GM23338 (cell line): ENCODE measurements around the gene DUSP8. TPM values are rescaled to one million over a fixed set of nuclear protein-coding genes. Genes with fewer than 3 reads are reported as not detected.
A peak's percentile ranks its signal among the peaks of the same experiment; 100 is the strongest.

Experiments
- ATAC-seq: fragments of 200-7000 bp; cut with Tn5 transposase; 3 replicates; pipeline ENCODE4 v1.9.1; 2020
- DNase-seq: peaks from one replicate; pipeline ENCODE4 v3.0.0-alpha.2; 2015; ENCODE audit warnings: low spot score
- H2AFZ ChIP-seq: fragments of 200-600 bp; sonication (generic); 2 replicates; pipeline ENCODE4 v1.8.0; 2016; ENCODE audit warnings: antibody characterized with exemption, mild to moderate bottlenecking, moderate library complexity
- H3F3A ChIP-seq: fragments of 200-600 bp; sonication (generic); replicated peaks from 2 replicates; pipeline ENCODE4 v1.8.0; 2017; ENCODE audit warnings: antibody characterized with exemption, mixed run types, low read depth
- H3K27ac ChIP-seq: fragments of 200-600 bp; sonication (generic); 2 replicates; pipeline ENCODE4 v1.6.1; 2016; ENCODE audit warnings: low read depth
- H3K27me3 ChIP-seq: fragments of 200-600 bp; sonication (generic); 2 replicates; pipeline ENCODE4 v1.8.0; 2016; ENCODE audit warnings: mild to moderate bottlenecking, mixed run types, moderate library complexity; ENCODE audit not compliant: insufficient read depth
- H3K36me3 ChIP-seq: fragments of 200-600 bp; sonication (generic); 2 replicates; pipeline ENCODE4 v1.8.0; 2016; ENCODE audit warnings: mild to moderate bottlenecking; ENCODE audit not compliant: insufficient read depth
- H3K4me1 ChIP-seq: fragments of 200-600 bp; sonication (generic); 2 replicates; pipeline ENCODE4 v1.8.0; 2016; ENCODE audit warnings: mild to moderate bottlenecking, moderate library complexity; ENCODE audit not compliant: insufficient read depth
- H3K4me2 ChIP-seq: fragments of 200-600 bp; sonication (generic); 2 replicates; pipeline ENCODE4 v1.7.1; 2017; ENCODE audit warnings: mixed run types
- H3K4me3 ChIP-seq: fragments of 200-600 bp; sonication (generic); 2 replicates; pipeline ENCODE4 v1.6.1; 2016; ENCODE audit warnings: mixed run types
- H3K79me2 ChIP-seq: fragments of 200-600 bp; sonication (generic); replicated peaks from 2 replicates; pipeline ENCODE4 v1.8.0; 2017; ENCODE audit warnings: mild to moderate bottlenecking; ENCODE audit not compliant: insufficient read depth
- H3K9me2 ChIP-seq: fragments of 200-600 bp; sonication (generic); 2 replicates; pipeline ENCODE4 v1.8.0; 2017; ENCODE audit not compliant: insufficient read depth
- H4K20me1 ChIP-seq: fragments of 200-600 bp; sonication (generic); replicated peaks from 2 replicates; pipeline ENCODE4 v1.8.0; 2017; ENCODE audit warnings: mild to moderate bottlenecking; ENCODE audit not compliant: insufficient read depth
- H3K27ac Mint-ChIP-seq: 2 replicates; pipeline ENCODE4 v1.8.0; 2020; ENCODE audit warnings: inconsistent platforms, mild to moderate bottlenecking, moderate library complexity, mixed read lengths
- H3K27me3 Mint-ChIP-seq: 3 replicates; pipeline ENCODE4 v1.8.0; 2022; ENCODE audit warnings: low read depth, mild to moderate bottlenecking, moderate library complexity, mixed read lengths, inconsistent platforms; ENCODE audit not compliant: insufficient read depth, poor library complexity
- H3K36me3 Mint-ChIP-seq: 3 replicates; pipeline ENCODE4 v1.8.0; 2021; ENCODE audit warnings: low read depth, mild to moderate bottlenecking, inconsistent platforms, moderate library complexity, mixed read lengths
- H3K4me1 Mint-ChIP-seq: 3 replicates; pipeline ENCODE4 v1.8.0; 2020; ENCODE audit warnings: mild to moderate bottlenecking, inconsistent platforms, mixed read lengths
- H3K4me3 Mint-ChIP-seq: 3 replicates; pipeline ENCODE4 v1.8.0; 2021; ENCODE audit warnings: moderate library complexity, mild to moderate bottlenecking, inconsistent platforms, mixed read lengths
- H3K9me3 Mint-ChIP-seq: 3 replicates; pipeline ENCODE4 v1.8.0; 2020; ENCODE audit warnings: moderate library complexity, mild to moderate bottlenecking, inconsistent platforms, mixed read lengths
- CREB1 ChIP-seq: fragments of 250-450 bp; sonication (Bioruptor Pico); IDR thresholded peaks from 2 replicates; pipeline ENCODE4 v1.5.0; 2020; ENCODE audit warnings: low read depth, mild to moderate bottlenecking, moderate library complexity
- EZH2phosphoT487 ChIP-seq: fragments of 200-600 bp; sonication (generic); IDR thresholded peaks from one replicate; pipeline ENCODE4 v1.8.1; 2018; ENCODE audit warnings: antibody characterized with exemption; ENCODE audit not compliant: unreplicated experiment
- JUNB ChIP-seq: IDR thresholded peaks from one replicate; pipeline ENCODE4 v1.6.1; 2016; ENCODE audit warnings: antibody characterized with exemption; ENCODE audit not compliant: unreplicated experiment
- NANOG ChIP-seq: IDR thresholded peaks from 2 replicates; pipeline ENCODE4 v1.6.1; 2016; ENCODE audit warnings: antibody characterized with exemption, borderline replicate concordance
- POLR2AphosphoS5 ChIP-seq: IDR thresholded peaks from 2 replicates; pipeline ENCODE4 v1.6.1; 2016; ENCODE audit warnings: antibody characterized with exemption, low read depth
- STAT1 ChIP-seq: IDR thresholded peaks from one replicate; pipeline ENCODE4 v1.6.1; 2016; ENCODE audit warnings: antibody characterized with exemption; ENCODE audit not compliant: unreplicated experiment
- ZNF114 ChIP-seq: fragments of 250-450 bp; sonication (Bioruptor Pico); IDR thresholded peaks from 2 replicates; pipeline ENCODE4 v1.5.0; 2020; ENCODE audit warnings: mild to moderate bottlenecking, moderate library complexity
- ZNF331 ChIP-seq: fragments of 250-450 bp; sonication (Bioruptor Pico); IDR thresholded peaks from 2 replicates; pipeline ENCODE4 v1.5.0; 2020; ENCODE audit warnings: low read depth, mild to moderate bottlenecking, moderate library complexity
- polyA plus RNA-seq: library from polyadenylated mRNA; unstranded; fragments of >200 nt; fragmentation: Nextera tagmentation; extraction: Ambion mirVana; gene quantifications from 2 replicates; pipeline ENCODE4 v1.2.1, GENCODE V29; 2016
- total RNA-seq: library from RNA; depleted of rRNA; stranded (reverse); fragments of >200 nt; shearing (Covaris generic); gene quantifications from 2 replicates; pipeline ENCODE4 v1.2.3, GENCODE V29; 2014
- TF ChIP-seq, protein P1 (sequence below): IDR thresholded peaks from 2 replicates; pipeline ENCODE4 v1.6.1; 2016; ENCODE audit warnings: antibody characterized with exemption
- TF ChIP-seq, protein P2 (sequence below), 2 experiments: fragments of 200-600 bp in 1 of 2; sonication (generic) in 1 of 2; conservative IDR thresholded peaks; 2 replicates each; pipeline versions ENCODE4 v1.5.1 to v1.6.1; 2016 to 2017; ENCODE audit warnings: antibody characterized with exemption in 2 of 2, low read depth in 2 of 2, mild to moderate bottlenecking in 2 of 2, moderate library complexity in 1 of 2
- TF ChIP-seq, protein P3 (sequence below): fragments of 250-450 bp; sonication (Bioruptor Pico); IDR thresholded peaks from 2 replicates; pipeline ENCODE4 v1.5.0; 2020; ENCODE audit warnings: mild to moderate bottlenecking, moderate library complexity

DUSP8 gene
- total and polyA plus RNA-seq, 2 experiments from 2014 or later, result 1.1 TPM

DNA sequence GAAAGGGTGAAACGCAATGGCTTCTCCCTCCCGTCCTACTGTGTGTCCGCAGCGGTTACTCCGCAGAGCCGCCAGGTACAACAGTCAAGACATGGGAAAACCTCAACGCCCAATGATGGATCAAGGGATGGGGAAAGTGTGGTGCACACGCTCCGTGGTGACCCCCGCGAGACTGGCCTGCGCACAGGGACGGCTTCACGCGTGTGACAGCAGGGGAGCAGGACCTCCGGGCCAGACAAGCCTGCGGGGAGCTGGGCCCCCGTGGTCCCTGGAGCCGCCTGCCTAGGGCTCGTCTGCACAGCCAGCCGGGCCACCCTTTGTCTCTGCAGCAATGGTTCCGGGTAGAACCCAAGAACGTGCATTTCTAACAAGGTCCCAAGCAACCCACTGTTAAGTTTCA lies 53.8 kb downstream of the DUSP8 start (continued):
- no peak for TF ChIP-seq JUNB
- TF ChIP-seq, protein P1, sequence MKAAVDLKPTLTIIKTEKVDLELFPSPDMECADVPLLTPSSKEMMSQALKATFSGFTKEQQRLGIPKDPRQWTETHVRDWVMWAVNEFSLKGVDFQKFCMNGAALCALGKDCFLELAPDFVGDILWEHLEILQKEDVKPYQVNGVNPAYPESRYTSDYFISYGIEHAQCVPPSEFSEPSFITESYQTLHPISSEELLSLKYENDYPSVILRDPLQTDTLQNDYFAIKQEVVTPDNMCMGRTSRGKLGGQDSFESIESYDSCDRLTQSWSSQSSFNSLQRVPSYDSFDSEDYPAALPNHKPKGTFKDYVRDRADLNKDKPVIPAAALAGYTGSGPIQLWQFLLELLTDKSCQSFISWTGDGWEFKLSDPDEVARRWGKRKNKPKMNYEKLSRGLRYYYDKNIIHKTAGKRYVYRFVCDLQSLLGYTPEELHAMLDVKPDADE, result no peak
- no peak for TF ChIP-seq ZNF114
- TF ChIP-seq STAT1, result no peak
- no peak for TF ChIP-seq CREB1 (CRISPR knock-in tag)
- no peak for TF ChIP-seq NANOG
- no peak for TF ChIP-seq ZNF331 (CRISPR knock-in tag)
- TF ChIP-seq, protein P2, sequence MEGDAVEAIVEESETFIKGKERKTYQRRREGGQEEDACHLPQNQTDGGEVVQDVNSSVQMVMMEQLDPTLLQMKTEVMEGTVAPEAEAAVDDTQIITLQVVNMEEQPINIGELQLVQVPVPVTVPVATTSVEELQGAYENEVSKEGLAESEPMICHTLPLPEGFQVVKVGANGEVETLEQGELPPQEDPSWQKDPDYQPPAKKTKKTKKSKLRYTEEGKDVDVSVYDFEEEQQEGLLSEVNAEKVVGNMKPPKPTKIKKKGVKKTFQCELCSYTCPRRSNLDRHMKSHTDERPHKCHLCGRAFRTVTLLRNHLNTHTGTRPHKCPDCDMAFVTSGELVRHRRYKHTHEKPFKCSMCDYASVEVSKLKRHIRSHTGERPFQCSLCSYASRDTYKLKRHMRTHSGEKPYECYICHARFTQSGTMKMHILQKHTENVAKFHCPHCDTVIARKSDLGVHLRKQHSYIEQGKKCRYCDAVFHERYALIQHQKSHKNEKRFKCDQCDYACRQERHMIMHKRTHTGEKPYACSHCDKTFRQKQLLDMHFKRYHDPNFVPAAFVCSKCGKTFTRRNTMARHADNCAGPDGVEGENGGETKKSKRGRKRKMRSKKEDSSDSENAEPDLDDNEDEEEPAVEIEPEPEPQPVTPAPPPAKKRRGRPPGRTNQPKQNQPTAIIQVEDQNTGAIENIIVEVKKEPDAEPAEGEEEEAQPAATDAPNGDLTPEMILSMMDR (conservative IDR thresholded peaks at IDR 0.05; ENCODE audit: low read depth in 2 of 2), result no peak
- TF ChIP-seq EZH2phosphoT487, result no peak

DNA sequence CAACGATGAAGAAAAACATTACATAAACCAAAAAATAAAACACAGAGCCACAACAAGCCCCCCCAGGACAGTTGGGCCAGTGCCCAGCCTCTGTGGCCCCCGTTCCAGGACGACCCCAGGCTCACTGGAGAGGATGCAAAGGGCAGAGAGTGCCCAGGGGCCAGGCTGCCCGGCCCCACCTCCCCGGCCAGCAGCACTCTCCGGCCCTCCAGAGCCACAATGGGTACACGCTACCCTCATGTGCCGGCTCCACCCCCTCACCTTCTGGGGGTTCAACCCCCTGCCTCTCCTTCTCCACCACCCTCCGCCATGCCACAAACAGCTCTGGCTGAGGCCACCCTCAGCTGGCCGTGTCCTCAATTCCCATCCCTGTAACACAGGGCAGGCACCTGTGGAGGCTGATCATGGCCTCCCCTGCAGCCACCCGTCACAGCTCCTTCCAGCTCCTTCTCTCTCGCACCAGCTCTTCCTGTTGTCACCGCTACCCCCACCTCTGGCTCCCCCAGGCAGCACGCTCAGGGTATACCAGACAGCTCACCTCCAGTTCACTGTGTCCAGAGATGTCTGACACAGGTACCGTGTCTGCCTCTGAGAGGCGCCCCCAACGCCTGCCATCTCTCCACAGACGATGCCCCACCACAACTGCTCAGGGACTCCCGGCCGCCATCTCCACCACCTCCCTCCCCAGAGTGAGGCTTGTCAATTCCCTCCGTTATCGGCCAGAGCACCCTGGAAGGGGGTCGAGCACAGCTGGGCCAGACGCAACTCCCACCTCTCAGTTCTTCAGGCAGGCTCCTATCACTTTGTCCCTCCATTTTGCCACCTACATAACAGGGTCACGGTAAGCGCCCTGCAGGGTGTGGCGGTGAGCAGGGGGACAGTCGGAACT lies 54.7 kb downstream of the DUSP8 start:
- Histone ChIP-seq H3K27me3 (no peaks in the 10 kb centered on the region), H3K36me3 (no peaks in the 10 kb centered on the region), H3K4me2 (no peak overlapping the region), H3K4me1 (peaks cover 7% of the 10 kb centered on the region; the same call in 1 of the 2 replicates), H4K20me1 (peaks cover 6% of the 10 kb centered on the region; the same call in 1 of the 2 replicates), H3K4me3 (no peak overlapping the region), H3K9me2 (no peaks in the 10 kb centered on the region), H3K27ac (no peak overlapping the region), H3K79me2 (peaks cover 32% of the 10 kb centered on the region), H3F3A (peaks cover 5% of the 10 kb centered on the region; the same call in 1 of the 2 replicates), H2AFZ (no peak overlapping the region)
- H3K4me1 Mint-ChIP-seq, result peaks cover 34% of the 10 kb centered on the region
- no peak overlapping the region; the same call in 2 of the 3 replicates for H3K4me3 Mint-ChIP-seq
- H3K27me3 Mint-ChIP-seq, result peaks cover 19% of the 10 kb centered on the region
- no peak for ATAC-seq
- no peaks in the 10 kb centered on the region; the same call in 2 of the 3 replicates for H3K9me3 Mint-ChIP-seq
- peak overlapping the region; percentile 70; the same call in 1 of the 2 replicates for H3K27ac Mint-ChIP-seq
- H3K36me3 Mint-ChIP-seq, result no peaks in the 10 kb centered on the region
- no peak for DNase-seq
- no peak for TF ChIP-seq ZNF114
- TF ChIP-seq, protein P2 (conservative IDR thresholded peaks at IDR 0.05; ENCODE audit: low read depth in 2 of 2), result no peak
- no peak for TF ChIP-seq STAT1
- no peak for TF ChIP-seq POLR2AphosphoS5
- no peak for TF ChIP-seq EZH2phosphoT487
- TF ChIP-seq CREB1 (CRISPR knock-in tag), result no peak
- TF ChIP-seq ZNF331 (CRISPR knock-in tag), result no peak
- TF ChIP-seq, protein P3, sequence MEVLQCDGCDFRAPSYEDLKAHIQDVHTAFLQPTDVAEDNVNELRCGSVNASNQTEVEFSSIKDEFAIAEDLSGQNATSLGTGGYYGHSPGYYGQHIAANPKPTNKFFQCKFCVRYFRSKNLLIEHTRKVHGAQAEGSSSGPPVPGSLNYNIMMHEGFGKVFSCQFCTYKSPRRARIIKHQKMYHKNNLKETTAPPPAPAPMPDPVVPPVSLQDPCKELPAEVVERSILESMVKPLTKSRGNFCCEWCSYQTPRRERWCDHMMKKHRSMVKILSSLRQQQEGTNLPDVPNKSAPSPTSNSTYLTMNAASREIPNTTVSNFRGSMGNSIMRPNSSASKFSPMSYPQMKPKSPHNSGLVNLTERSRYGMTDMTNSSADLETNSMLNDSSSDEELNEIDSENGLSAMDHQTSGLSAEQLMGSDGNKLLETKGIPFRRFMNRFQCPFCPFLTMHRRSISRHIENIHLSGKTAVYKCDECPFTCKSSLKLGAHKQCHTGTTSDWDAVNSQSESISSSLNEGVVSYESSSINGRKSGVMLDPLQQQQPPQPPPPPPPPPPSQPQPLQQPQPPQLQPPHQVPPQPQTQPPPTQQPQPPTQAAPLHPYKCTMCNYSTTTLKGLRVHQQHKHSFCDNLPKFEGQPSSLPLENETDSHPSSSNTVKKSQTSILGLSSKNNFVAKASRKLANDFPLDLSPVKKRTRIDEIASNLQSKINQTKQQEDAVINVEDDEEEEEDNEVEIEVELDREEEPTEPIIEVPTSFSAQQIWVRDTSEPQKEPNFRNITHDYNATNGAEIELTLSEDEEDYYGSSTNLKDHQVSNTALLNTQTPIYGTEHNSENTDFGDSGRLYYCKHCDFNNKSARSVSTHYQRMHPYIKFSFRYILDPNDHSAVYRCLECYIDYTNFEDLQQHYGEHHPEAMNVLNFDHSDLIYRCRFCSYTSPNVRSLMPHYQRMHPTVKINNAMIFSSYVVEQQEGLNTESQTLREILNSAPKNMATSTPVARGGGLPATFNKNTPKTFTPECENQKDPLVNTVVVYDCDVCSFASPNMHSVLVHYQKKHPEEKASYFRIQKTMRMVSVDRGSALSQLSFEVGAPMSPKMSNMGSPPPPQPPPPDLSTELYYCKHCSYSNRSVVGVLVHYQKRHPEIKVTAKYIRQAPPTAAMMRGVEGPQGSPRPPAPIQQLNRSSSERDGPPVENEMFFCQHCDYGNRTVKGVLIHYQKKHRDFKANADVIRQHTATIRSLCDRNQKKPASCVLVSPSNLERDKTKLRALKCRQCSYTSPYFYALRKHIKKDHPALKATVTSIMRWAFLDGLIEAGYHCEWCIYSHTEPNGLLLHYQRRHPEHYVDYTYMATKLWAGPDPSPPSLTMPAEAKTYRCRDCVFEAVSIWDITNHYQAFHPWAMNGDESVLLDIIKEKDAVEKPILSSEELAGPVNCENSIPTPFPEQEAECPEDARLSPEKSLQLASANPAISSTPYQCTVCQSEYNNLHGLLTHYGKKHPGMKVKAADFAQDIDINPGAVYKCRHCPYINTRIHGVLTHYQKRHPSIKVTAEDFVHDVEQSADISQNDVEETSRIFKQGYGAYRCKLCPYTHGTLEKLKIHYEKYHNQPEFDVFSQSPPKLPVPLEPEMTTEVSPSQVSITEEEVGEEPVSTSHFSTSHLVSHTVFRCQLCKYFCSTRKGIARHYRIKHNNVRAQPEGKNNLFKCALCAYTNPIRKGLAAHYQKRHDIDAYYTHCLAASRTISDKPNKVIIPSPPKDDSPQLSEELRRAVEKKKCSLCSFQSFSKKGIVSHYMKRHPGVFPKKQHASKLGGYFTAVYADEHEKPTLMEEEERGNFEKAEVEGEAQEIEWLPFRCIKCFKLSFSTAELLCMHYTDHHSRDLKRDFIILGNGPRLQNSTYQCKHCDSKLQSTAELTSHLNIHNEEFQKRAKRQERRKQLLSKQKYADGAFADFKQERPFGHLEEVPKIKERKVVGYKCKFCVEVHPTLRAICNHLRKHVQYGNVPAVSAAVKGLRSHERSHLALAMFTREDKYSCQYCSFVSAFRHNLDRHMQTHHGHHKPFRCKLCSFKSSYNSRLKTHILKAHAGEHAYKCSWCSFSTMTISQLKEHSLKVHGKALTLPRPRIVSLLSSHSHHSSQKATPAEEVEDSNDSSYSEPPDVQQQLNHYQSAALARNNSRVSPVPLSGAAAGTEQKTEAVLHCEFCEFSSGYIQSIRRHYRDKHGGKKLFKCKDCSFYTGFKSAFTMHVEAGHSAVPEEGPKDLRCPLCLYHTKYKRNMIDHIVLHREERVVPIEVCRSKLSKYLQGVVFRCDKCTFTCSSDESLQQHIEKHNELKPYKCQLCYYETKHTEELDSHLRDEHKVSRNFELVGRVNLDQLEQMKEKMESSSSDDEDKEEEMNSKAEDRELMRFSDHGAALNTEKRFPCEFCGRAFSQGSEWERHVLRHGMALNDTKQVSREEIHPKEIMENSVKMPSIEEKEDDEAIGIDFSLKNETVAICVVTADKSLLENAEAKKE (CRISPR knock-in tag), result no peak
- TF ChIP-seq NANOG, result no peak
